NCI-H128 (cell line): ENCODE data around the gene SNUPN.
"Not testable (repeated sequence)": the region's sequence is repeated elsewhere in the genome, so short reads cannot be mapped to it uniquely, and the experiment has no call there.

Experiments
- DNase-seq: peaks from one replicate; lab custom pipeline; 2025; ENCODE audit not compliant: unreplicated experiment; lab: John Stamatoyannopoulos, UW

The SNUPN gene

GRCh38 chr15:75583701-75584100 is 41.8 kb downstream of the SNUPN start:
- no peak for DNase-seq

- not testable (repeated sequence) for DNase-seq
Observed at GRCh38 chr15:75582943-75583342, 42.6 kb downstream of the SNUPN start.

- peak; percentile 63 for DNase-seq
Observed at GRCh38 chr15:75578948-75579920, 46.3 kb downstream of the SNUPN start, which contains the start of gene PTPN9. Gene PTPN9, minus strand, starts transcription at chr15:75579315. Its CDS starts 539 bp downstream, at chr15:75578776.

GRCh38 chr15:75578173-75578947 is 47.2 kb downstream of the SNUPN start:
- DNase-seq, result no peak

- no peak for DNase-seq
Observed at GRCh38 chr15:75577401-75578172, 47.9 kb downstream of the SNUPN start.

DNA sequence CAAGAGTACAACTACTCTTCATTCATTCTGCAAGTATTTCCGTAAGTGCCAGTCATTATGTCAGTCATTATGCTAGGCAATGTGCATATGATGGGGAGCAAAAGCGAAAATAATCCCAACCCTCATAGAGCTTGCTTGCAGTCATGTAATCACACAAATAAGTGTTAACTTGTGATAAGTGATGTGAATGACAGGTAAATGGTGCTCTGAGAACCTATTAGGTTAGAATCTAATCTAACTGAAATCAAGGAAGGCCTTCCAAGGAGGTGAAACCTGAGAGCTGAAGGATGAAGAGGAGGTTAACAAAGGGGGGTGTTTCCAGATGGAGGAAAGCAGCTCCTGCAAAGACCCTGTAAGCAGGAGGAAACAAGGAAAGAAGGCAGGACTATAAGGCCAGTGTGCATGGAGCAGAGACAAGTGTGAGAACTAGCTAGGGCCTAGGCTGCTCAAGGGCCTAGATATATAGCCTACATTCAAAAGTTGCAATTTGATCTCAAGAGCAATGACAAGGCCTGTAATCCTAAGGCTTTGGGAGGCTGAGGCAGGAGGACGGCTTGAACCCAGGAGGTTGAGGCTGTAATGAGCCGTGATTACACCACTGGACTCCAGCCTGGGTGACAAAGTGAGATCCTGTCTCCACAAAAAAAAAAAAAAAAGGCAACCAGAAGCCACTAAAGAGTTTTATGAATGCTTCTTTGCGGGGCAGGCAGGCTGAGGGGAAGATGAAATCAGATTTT is 51.7 kb downstream of the SNUPN start:
- no peak for DNase-seq

GRCh38 chr15:75570126-75570845 is 55.2 kb downstream of the SNUPN start:
- DNase-seq, result no peak

DNA sequence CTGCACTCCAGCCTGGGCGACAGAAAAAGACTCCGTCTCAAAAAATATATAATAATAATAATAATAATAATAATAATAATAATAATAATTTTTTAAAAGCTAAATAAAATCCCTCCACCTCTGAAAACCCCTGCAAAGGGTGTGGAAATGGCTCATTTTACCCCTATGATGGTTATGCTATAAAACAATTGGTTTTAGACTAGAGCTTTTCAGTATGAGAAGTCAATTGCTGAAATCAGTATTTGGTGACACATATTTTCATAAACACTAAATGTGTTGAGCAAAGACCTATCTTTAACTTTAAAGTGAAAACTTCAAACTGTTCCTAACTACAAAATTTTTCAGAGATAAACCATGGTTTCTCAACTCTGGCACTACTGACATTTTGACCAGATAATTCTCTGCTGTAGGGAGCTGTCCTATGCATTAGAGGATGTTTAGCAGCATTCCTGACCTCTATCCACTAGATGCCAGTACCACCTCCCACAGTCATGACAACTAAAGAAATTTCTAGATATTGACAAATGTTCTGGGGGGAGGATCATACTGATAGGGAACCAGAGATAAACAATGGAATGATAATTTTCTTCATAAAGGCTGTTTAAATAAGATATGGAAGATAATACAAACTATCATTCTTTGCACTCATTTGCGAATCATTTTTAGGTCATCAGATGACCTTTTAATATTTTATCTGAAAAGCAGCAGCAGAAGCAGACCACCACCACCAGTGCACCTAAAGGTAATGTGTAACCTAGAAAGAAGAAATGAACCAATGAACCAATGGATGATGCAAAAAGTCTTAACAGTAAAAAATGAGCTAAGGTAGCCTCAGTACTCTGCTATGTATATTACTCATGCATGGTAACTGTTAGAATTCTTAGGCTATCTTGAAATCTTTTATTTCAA is 60.2 kb downstream of the SNUPN start:
- DNase-seq, result no peak

DNA sequence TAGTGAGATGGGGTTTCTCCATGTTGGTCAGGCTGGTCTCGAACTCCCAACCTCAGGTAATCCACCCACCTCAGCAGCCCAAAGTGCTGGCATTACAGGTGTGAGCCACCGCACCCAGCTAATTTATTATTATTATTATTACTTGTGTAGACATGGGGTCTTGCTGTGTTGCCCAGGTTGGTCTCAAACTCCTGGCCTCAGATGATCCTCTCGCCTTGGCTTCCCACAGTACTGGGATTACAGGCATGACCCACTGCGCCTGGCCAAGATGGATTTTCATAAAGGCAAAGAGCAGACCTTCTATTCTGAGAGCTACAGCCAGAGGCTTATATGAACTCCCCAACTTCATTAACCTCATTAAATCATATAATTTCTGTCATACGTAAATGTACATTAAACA is 63.6 kb downstream of the SNUPN start:
- DNase-seq, result no peak

GRCh38 chr15:75559360-75559759 is 66.2 kb downstream of the SNUPN start:
- not testable (repeated sequence) for DNase-seq

- DNase-seq, result not testable (repeated sequence)
Observed at GRCh38 chr15:75558955-75559354, 66.6 kb downstream of the SNUPN start.

GRCh38 chr15:75554717-75555116 is 70.8 kb downstream of the SNUPN start:
- DNase-seq, result no peak

DNA sequence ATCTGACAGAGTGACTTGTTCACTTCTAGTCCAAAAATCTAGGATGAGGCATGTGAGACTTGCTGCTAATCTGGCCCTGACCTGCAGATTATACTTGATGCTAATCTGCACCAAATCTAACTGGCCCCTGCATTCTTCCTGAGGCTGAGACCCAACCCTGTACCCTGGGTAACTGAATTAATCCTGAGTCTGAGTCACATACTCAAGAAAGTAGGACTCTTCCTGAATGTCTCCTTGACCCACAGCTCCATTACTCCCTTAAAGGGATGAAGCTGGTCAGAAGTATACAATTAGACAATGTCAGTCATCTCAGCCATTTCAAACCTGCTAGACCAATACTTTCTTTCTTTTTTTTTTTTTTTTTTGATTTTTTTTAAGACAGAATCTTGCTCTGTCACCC is 71.9 kb downstream of the SNUPN start:
- no peak for DNase-seq

DNA sequence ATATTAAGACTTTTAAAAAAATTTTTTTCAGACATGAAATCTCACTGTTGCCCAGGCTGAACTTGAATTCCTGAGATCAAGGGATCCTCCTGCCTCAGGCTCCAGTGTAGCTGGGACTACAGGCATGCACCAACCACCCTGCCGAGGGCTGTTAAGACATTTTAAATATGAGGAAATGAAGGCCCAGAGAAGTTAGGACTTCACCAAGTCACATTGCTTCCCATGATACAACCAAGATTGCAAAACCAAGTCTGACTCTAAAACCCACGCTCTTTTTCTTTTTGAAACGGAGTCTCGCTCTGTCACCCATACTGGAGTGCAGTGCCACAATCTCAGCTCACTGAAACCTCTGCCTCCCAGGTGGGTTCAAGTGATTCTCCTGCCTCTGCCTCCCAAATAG is 74.4 kb downstream of the SNUPN start:
- no peak for DNase-seq
